Fibroblast of peridontal ligament (primary cell): Measurements from ENCODE around the gene ZW10.
"Not testable (repeated sequence)": the region's sequence is repeated elsewhere in the genome, so short reads cannot be mapped to it uniquely, and the experiment has no call there.

ENCODE experiments used
- DNase-seq: peaks from one replicate; pipeline ENCODE4 v3.0.0-alpha.2; 2010; ENCODE audit errors: extremely low read depth

Gene ZW10, protein sequence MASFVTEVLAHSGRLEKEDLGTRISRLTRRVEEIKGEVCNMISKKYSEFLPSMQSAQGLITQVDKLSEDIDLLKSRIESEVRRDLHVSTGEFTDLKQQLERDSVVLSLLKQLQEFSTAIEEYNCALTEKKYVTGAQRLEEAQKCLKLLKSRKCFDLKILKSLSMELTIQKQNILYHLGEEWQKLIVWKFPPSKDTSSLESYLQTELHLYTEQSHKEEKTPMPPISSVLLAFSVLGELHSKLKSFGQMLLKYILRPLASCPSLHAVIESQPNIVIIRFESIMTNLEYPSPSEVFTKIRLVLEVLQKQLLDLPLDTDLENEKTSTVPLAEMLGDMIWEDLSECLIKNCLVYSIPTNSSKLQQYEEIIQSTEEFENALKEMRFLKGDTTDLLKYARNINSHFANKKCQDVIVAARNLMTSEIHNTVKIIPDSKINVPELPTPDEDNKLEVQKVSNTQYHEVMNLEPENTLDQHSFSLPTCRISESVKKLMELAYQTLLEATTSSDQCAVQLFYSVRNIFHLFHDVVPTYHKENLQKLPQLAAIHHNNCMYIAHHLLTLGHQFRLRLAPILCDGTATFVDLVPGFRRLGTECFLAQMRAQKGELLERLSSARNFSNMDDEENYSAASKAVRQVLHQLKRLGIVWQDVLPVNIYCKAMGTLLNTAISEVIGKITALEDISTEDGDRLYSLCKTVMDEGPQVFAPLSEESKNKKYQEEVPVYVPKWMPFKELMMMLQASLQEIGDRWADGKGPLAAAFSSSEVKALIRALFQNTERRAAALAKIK

DNA sequence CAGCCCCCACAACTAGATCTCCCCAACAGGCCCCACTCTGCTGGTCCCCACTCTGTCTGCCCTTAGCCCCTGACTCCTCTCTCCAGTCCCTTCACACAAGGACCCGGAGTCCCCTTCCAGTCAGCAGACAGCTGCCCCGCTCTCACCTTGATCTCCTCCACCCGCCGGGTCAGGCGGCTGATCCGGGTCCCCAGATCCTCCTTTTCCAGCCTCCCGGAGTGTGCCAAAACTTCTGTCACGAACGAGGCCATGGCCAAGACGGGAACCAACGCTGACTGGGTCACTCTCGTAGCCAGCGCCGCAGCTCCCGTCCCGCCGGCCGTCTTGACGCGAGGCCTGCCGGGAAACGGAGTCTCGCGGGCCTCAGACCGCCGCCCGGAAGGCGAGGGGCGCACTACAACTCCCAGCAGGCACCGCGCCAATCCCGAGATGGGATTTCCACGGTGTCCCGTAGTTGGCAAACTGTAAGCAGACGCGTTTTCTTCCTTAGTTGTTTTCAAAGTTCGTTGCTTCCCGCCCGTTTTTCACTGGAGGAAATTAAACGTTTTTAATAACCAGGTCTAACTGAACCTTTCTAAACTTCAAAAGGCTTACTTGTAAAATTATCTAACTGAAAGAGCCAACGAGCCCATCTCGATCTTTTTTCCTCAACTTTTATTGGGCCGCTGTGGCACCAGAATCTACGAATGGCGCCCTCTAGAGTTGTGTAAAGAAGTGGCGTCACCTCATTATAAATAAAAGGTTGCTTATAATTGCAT lies at the start of gene ZW10:
Gene ZW10, minus strand, starts transcription at position 277 of the 758 bp plus-strand sequence. Its CDS starts 26 bp downstream, at position 251.
- DNase-seq: peak; percentile 97

DNA sequence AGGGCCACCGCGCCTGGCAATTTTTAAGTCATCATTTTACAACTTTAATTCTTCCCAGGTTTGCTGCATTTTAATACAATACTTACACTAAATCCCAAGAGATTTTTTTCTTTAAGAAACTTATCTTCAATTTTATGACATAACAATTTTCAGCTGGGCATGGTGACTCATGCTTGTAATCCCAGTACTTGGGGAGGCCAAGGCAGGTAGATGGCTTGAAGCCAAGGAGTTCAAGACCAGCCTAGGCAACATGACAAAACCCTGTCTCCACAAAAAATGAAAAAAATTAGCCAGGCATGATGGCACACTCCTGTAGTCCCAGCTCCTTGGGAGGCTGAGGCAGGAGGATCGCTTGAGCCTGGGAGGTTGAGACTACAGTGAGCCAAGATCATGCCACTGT lies 44.9 kb upstream of the ZW10 start:
- DNase-seq: no peak

DNA sequence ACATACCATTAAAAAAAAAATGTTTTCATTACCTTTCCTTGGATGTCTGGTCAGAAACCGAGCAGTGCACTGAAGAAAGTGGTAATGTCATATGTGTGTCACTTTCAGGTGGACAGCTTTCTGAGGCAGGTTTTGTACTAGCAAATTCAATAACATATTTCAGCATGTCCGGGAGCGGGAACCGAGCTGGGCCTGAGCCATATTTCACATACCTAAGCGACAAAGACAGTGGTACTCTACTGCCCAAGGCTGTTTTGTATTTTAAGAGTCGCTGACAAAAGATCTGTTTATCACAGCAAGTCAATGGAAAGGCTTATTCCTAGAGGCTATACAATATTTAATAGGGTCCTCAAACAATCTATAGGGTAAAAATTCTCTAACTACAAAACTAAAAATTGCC lies 44.1 kb upstream of the ZW10 start:
- DNase-seq: no peak

DNA sequence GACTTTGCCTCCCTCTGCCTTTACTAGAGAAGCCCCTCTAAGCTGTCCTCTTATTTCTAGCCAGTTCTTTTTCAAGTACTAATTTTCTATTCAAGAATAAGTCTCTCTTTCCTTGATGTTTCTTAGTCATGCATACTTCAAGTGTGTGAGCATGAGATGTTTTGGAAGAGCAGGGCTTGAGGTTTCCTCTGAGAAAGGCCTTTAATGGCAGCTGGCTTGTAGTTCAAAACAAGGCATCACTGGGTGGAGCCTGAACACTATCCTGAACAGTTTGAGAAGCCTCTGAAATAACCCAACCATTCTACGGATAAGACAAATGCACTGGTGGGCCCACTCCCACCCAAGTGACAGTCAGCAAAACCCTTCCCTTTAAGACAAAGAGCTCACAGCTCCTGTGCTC lies 43.7 kb upstream of the ZW10 start:
- peak; percentile 12 for DNase-seq

DNA sequence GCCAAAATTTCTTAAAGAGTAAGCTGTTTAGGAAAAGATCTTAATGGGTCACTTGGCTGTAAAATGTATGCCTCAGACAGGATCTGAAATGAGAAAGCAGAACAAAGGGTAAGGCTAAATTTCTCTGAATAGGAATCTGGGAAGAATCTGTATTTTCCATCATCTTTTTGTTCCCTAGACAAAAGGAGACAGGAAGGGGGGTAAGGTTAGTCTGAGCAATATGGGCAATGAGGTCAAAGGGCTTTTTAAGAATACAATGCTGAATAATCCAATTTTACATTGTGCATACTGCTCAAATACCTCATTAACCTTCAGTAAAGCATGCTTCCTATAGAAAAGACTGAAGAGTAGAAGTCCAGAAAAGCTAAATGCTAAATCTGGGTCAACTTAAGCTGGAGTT lies 40.7 kb upstream of the ZW10 start:
- no peak for DNase-seq

- no peak for DNase-seq
Measured at GRCh38 chr11:113808931-113809330, 35.4 kb upstream of the ZW10 start.

DNA sequence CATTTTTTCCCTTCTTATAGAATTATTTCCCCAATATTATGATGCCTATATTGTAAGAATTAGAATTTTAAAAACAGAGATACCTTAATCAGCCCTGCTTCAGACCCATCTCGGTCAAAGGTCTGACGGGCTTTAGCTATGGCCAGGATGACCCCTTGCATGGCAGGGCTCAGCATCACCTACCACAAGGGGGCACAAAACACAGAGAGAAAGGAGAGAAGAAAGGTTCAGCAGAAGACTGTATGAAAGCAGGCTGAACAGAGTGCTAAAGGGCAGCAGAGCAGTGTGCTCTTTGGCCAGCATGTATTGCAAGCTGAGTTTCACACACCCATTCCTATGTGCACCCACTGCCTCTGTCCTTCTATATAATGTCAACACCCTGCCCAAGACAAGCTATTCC lies 32.9 kb upstream of the ZW10 start:
- peak; percentile 5 for DNase-seq

GRCh38 chr11:113805640-113806039 lies 32.1 kb upstream of the ZW10 start:
- no peak for DNase-seq

GRCh38 chr11:113802621-113803020 lies 29.1 kb upstream of the ZW10 start:
- DNase-seq: no peak

- DNase-seq: peak; percentile 59
Measured at GRCh38 chr11:113796663-113797259, 23.3 kb upstream of the ZW10 start.

DNA sequence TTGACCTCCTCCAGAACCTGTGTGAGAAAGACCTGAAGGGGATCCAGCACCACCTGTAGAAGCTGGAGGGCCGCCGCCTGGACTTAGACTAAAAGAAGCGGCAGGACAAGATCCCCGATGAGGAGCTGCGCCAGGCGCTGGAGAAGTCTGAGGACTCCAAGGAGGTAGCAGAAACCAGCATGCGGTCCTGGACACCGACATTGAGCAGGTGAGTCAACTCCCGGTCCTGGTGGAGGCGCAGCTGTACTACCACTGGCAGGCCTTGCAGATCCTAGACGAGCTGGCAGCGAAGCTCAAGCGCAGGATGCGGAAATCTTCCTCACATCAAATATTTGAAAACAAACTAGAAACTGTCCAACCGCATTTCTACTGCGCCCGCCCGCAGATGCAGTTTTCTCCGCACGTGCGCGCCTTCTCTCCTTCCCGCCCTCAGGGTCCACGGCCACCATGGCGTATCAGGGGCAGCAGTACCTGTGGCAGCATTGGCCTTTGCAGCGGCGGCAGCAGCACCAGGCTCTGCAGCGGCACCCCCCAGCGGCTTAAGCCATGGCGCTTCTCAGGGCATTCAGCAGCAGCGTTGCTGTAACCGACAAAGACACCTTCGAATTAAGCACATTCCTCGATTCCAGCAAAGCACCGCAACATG lies 16.3 kb upstream of the ZW10 start:
- no peak for DNase-seq

GRCh38 chr11:113789016-113789415 lies 15.5 kb upstream of the ZW10 start:
- DNase-seq: not testable (repeated sequence)

- no peak for DNase-seq
Measured at GRCh38 chr11:113782134-113782533, 8.6 kb upstream of the ZW10 start.

DNA sequence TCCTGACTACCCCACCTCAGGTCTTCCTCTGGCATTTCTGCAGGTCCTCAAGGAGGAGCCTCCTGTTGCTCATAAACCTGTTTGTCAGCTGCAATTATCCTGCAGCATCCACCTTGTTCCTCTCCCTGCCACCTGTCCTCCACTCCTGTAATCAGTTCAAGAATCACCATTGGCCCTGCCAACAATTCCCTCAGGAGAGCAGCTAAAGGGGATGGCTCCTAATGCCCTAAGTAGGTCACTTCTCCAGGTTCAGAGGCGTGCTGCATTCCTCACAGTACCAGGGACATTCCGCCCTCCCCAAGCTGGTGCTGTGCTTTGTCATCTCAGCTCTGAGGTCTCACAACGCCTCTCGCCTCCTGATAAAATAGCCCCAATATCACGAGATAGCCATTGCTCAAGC lies 8.2 kb upstream of the ZW10 start:
- no peak for DNase-seq

GRCh38 chr11:113779496-113779895 lies 6.0 kb upstream of the ZW10 start, which contains the start of gene CLDN25:
Gene CLDN25 (plus strand): TSS chr11:113779796. CDS start chr11:113779796, 0 bp downstream.
- DNase-seq: no peak

- peak; percentile 8 for DNase-seq
Measured at GRCh38 chr11:113778111-113778910, 4.8 kb upstream of the ZW10 start.

DNA sequence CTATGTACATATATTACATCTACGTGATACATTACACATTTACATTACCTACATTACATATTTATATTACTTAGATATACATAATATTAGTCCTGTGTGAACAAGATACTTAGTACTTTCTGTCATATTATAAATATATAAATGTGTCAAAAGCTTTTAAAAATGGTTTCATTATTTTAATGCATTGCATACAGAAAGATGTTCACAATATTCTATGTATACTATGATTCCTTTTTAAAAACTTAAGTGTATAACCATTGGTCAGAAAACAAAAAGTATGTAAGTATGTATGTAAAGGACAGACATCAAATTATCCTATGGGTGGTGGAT lies 647 bp upstream of the ZW10 start:
- DNase-seq: no peak

DNA sequence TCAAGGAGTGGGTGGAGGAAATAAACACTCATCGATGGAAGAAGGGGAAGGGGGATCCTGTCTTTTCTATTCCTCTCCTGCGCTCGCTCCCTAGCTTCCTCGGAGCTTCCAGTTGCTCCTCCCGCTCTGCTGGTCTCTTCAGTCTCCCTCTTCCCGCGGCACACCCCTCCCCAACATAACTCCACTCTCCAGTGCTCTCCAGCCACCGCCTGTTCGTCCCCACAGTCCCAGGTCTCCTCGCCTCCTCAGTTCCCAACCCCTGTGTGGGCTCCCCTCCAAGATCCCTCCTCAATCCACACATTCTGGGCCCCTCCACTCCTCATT lies 438 bp downstream of the ZW10 start:
- DNase-seq: no peak

- DNase-seq: no peak
Measured at GRCh38 chr11:113771964-113772363, 1.5 kb downstream of the ZW10 start.

GRCh38 chr11:113764527-113765219 lies 8.8 kb downstream of the ZW10 start:
- no peak for DNase-seq
